BJ (cell line): Measurements from ENCODE around the gene C1orf56. TPM values are rescaled to one million over a fixed set of nuclear protein-coding genes. Genes with fewer than 3 reads are reported as not detected.

Experiments
- CTCF ChIA-PET: fragments of 350-600 bp; formaldehyde crosslinking; extraction: SDS; loops from one replicate; lab custom pipeline; 2021; ENCODE audit warnings: antibody characterized with exemption, inconsistent platforms; lab: Yijun Ruan, JAX
- POLR2A ChIA-PET: fragments of 300-600 bp; sonication (Branson Sonifier 250); formaldehyde crosslinking; extraction: SDS; loops from one replicate; lab custom pipeline; 2021; ENCODE audit warnings: antibody characterized with exemption; lab: Charles Lee
- DNase-seq: peaks from one replicate; pipeline ENCODE4 v3.0.0-alpha.2; 2011; ENCODE audit warnings: low read depth
- H3K27me3 ChIP-seq: 2 replicates; pipeline ENCODE4 v1.6.0; 2011; ENCODE audit warnings: low read length; ENCODE audit not compliant: control insufficient read depth, insufficient read depth
- H3K36me3 ChIP-seq: 2 replicates; pipeline ENCODE4 v1.5.1; 2011; ENCODE audit warnings: low read length; ENCODE audit not compliant: control insufficient read depth, insufficient read depth
- H3K4me3 ChIP-seq: 2 replicates; pipeline ENCODE4 v1.5.1; 2011; ENCODE audit warnings: low read depth, mild to moderate bottlenecking, control low read depth, low read length
- polyA plus RNA-seq: library from polyadenylated mRNA; depleted of rRNA; stranded (reverse); fragments of >200 nt; gene quantifications from 2 replicates; pipeline ENCODE4 v1.2.3, GENCODE V29; 2011
- TF ChIP-seq, protein P1 (sequence below): IDR thresholded peaks from 2 replicates; pipeline ENCODE4 v1.5.1; 2011; ENCODE audit warnings: low read depth, mild to moderate bottlenecking, control low read depth, inconsistent platforms, low read length, moderate library complexity; ENCODE audit not compliant: insufficient read depth

Gene C1orf56
- polyA plus RNA-seq, 1 experiment = 2.0 TPM

DNA sequence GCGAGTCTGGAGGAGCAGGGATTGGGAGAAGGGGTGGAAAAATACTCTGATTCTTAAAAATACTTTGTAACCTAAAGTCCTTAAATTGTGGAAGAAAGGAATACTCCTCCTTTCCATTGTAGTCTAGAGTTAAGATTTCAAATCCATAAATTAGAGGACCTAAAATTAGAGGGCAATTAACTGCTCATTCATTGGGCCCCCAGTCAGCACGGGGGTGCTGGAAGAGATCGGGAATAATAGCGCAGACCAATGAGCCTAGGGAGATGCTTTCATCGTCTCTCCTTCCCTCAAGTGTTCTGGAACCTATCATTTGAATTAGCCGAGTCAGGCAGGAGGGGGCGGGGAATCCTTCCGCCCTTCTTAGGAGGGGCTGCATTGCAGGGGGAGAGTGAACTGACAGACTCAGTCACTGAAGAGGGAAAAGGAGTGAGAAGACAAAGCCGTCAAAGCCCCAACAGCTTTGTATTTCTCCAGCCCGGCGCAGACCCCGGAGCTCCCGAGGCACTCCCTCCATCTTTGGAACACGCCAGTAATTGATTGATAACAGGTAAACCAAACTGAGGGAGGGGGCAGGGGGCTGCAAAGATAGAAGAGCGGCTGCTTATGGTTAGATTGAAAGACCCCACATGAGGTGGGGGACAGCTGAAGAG is 12.6 kb downstream of the C1orf56 start, which contains the start of gene MLLT11:
MLLT11 (plus strand) TSS at position 391 of the 650 bp plus-strand sequence. CDS start 6,828 bp downstream, outside the sequence.
- no peaks in the 10 kb centered on the region for H3K27me3 ChIP-seq
- H3K4me3 ChIP-seq = peak within 1 kb of the TSS; percentile 88
- TF ChIP-seq, protein P1, sequence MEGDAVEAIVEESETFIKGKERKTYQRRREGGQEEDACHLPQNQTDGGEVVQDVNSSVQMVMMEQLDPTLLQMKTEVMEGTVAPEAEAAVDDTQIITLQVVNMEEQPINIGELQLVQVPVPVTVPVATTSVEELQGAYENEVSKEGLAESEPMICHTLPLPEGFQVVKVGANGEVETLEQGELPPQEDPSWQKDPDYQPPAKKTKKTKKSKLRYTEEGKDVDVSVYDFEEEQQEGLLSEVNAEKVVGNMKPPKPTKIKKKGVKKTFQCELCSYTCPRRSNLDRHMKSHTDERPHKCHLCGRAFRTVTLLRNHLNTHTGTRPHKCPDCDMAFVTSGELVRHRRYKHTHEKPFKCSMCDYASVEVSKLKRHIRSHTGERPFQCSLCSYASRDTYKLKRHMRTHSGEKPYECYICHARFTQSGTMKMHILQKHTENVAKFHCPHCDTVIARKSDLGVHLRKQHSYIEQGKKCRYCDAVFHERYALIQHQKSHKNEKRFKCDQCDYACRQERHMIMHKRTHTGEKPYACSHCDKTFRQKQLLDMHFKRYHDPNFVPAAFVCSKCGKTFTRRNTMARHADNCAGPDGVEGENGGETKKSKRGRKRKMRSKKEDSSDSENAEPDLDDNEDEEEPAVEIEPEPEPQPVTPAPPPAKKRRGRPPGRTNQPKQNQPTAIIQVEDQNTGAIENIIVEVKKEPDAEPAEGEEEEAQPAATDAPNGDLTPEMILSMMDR = no peak
- ChIA-PET CTCF (interaction anchor here (0.9 to 3.3 kb wide), 7 partner anchors 9 to 256 kb away, joined by 3 to 15 read pairs (median 10); partner anchors contain the start of genes C1orf56 and GABPB2), POLR2A (interaction anchor here (0.6 kb wide), 1 partner anchor 500 kb away, joined by 4 read pairs; no protein-coding TSS in a partner anchor)
- H3K36me3 ChIP-seq = peaks cover 7% of the 10 kb centered on the region
- no peak for DNase-seq

GRCh38 chr1:151060657-151061421 is 13.3 kb downstream of the C1orf56 start:
- Histone ChIP-seq H3K4me3 (peak overlapping the region; percentile 88), H3K36me3 (peaks cover 1% of the 10 kb centered on the region), H3K27me3 (no peaks in the 10 kb centered on the region)
- POLR2A ChIA-PET = interaction anchor here (0.6 kb wide), 1 partner anchor 501 kb away, joined by 4 read pairs; no protein-coding TSS in a partner anchor
- no peak for DNase-seq
- CTCF ChIA-PET = interaction anchor here (0.6 to 3.3 kb wide), 5 partner anchors 10 to 1054 kb away, joined by 3 to 13 read pairs (median 5); partner anchors contain the start of genes C1orf56 and GABPB2
- TF ChIP-seq, protein P1 = no peak

DNA sequence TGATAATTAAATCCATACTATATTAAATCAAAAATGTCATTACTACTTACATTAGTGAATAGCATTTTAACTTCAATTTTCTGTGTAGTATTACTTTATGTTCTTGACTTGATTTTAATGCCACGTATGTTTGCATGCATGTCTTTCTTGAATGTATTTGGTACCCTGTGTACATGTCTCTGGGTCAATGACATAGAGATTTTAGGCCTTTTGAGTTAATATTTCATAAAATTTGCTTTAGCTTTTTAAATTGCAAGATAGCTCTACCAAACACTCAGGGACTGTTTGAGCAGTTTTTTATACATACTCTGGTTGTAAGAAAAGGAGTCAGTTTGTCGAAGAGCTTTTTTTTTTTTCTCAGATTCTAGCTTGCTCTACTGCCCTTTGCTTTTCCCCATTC is 14.2 kb downstream of the C1orf56 start:
- no peak overlapping the region for H3K4me3 ChIP-seq
- CTCF ChIA-PET = interaction anchor here (0.6 to 3.3 kb wide), 3 partner anchors 10 to 1055 kb away, joined by 3 to 13 read pairs (median 10); partner anchors contain the start of genes C1orf56 and GABPB2
- POLR2A ChIA-PET = interaction anchor here (0.5 kb wide), 1 partner anchor 220 kb away, joined by 4 read pairs; the partner anchor contains the start of gene ZNF687

DNA sequence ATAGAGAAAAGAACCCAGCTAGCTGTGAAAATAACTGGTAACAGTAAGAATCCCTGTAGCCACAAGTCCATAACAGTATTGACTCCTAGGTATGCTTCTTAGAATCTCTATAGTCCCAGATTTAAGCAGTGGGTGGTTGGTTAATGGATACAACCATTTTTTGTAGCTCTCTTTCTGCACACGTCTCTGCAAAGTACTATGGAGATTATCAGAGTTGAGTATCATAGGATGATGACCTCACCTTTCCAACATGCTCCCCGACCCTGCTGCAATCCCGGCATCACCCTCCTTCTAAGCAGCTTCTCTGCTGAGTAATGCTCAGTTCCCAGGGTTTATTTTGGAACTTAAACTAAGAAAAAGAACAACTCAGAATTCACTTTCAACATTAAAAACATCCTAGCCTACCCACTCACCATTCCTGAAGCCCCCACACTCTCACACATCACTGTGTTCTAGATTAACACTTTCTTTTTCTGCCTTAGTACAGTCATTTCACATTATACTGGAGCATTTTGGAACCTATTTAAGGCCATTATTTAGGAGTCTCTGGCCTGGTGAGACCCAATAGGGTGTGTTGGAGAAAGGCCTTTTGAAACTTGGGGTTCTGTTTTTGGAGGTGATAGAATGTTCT is 15.3 kb downstream of the C1orf56 start:
- no peaks in the 10 kb centered on the region for H3K36me3 ChIP-seq
- TF ChIP-seq, protein P1 = no peak
- H3K27me3 ChIP-seq = no peaks in the 10 kb centered on the region
- H3K4me3 ChIP-seq = no peak overlapping the region
- ChIA-PET CTCF (interaction anchor here (0.6 to 3.3 kb wide), 3 partner anchors 9 to 42 kb away, joined by 3 to 13 read pairs (median 10); partner anchors contain the start of genes C1orf56 and GABPB2), POLR2A (no interaction called here)
- DNase-seq = peak; percentile 58

More for the DNA sequence above, 14.2 kb downstream of the C1orf56 start:
- H3K27me3 ChIP-seq = no peaks in the 10 kb centered on the region
- no peaks in the 10 kb centered on the region; the same call in 1 of the 2 replicates for H3K36me3 ChIP-seq
- TF ChIP-seq, protein P1 = no peak
- DNase-seq = no peak
